HepG2 (cell line): Measurements from ENCODE around the gene CAPZB. TPM values are rescaled to one million over a fixed set of nuclear protein-coding genes. Genes with fewer than 3 reads are reported as not detected.
A peak's percentile ranks its signal among the peaks of the same experiment; 100 is the strongest.

Source experiments
- CBFB ChIP-seq: sonication (generic); formaldehyde crosslinking; IDR thresholded peaks from 2 replicates; pipeline ENCODE4 v1.4.0; 2020; ENCODE audit warnings: missing genetic modification reagents
- DNMT1 ChIP-seq: sonication (generic); formaldehyde crosslinking; IDR thresholded peaks from 2 replicates; pipeline ENCODE4 v1.5.1; 2020; ENCODE audit warnings: mild to moderate bottlenecking, missing genetic modification reagents
- HNRNPLL ChIP-seq: fragments of 200-400 bp; formaldehyde crosslinking; IDR thresholded peaks from 2 replicates; pipeline ENCODE4 v1.6.1; 2017; ENCODE audit warnings: mild to moderate bottlenecking, low read depth, low read length; ENCODE audit not compliant: poor library complexity, severe bottlenecking
- MED8 ChIP-seq: sonication (generic); formaldehyde crosslinking; IDR thresholded peaks from 2 replicates; pipeline ENCODE4 v1.8.1; 2023; ENCODE audit warnings: mild to moderate bottlenecking, missing genetic modification reagents; ENCODE audit not compliant: insufficient replicate concordance
- SALL1 ChIP-seq: sonication (generic); formaldehyde crosslinking; IDR thresholded peaks from 2 replicates; pipeline ENCODE4 v1.8.0; 2022; ENCODE audit warnings: mild to moderate bottlenecking, missing genetic modification reagents
- ZBTB21 ChIP-seq: sonication (generic); formaldehyde crosslinking; IDR thresholded peaks from 2 replicates; pipeline ENCODE4 v1.4.0; 2020; ENCODE audit warnings: missing genetic modification reagents
- ZNF10 ChIP-seq: sonication (generic); formaldehyde crosslinking; IDR thresholded peaks from 2 replicates; pipeline ENCODE4 v1.4.0; 2020; ENCODE audit warnings: mild to moderate bottlenecking, low read depth, missing genetic modification reagents, borderline replicate concordance
- ZNF296 ChIP-seq: sonication (generic); formaldehyde crosslinking; conservative IDR thresholded peaks from 2 replicates; pipeline ENCODE4 v1.5.0; 2020; ENCODE audit warnings: mild to moderate bottlenecking, missing genetic modification reagents
- ZNF317 ChIP-seq: sonication (generic); formaldehyde crosslinking; IDR thresholded peaks from 2 replicates; pipeline ENCODE4 v1.5.0; 2020; ENCODE audit warnings: mild to moderate bottlenecking, missing genetic modification reagents
- polyA plus RNA-seq, 8 experiments: library from polyadenylated mRNA; depleted of rRNA in 3 of 8; stranded (reverse) in 7 of 8; unstranded in 1 of 8; fragments of >200 nt; fragmentation: Illumina TruSeq in 4 of 8; extraction: Trizol in 4 of 8; gene quantifications; 2 replicates each; pipeline versions ENCODE4 v1.2.1 to v1.2.3, GENCODE V29; 2011 to 2016; ENCODE audit warnings: low read depth in 4 of 8, missing spikeins in 1 of 8, mixed read lengths in 1 of 8; ENCODE audit not compliant: insufficient read depth in 1 of 8
- total RNA-seq, 5 experiments: library from RNA; depleted of rRNA; stranded (reverse); fragments of >200 nt; fragmentation: Illumina TruSeq; extraction: Trizol; gene quantifications; 2 replicates each; pipeline ENCODE4 v1.2.3, GENCODE V29; 2016; ENCODE audit warnings: low read depth in 1 of 5
- TF ChIP-seq, protein P1 (sequence below): sonication (generic); formaldehyde crosslinking; IDR thresholded peaks from 2 replicates; pipeline ENCODE4 v1.4.0; 2020; ENCODE audit warnings: missing genetic modification reagents, low read depth, mild to moderate bottlenecking, borderline replicate concordance
- TF ChIP-seq, protein P2 (sequence below): sonication (generic); formaldehyde crosslinking; IDR thresholded peaks from 2 replicates; pipeline ENCODE4 v1.5.1; 2020; ENCODE audit warnings: missing genetic modification reagents, mild to moderate bottlenecking, borderline replicate concordance
- TF ChIP-seq, protein P3 (sequence below): IDR thresholded peaks from 2 replicates; pipeline ENCODE4 v1.6.1; 2016
- TF ChIP-seq, protein P4 (sequence below): sonication (generic); formaldehyde crosslinking; IDR thresholded peaks from 2 replicates; pipeline ENCODE4 v1.5.0; 2020; ENCODE audit warnings: missing genetic modification reagents
- TF ChIP-seq, protein P5 (sequence below): sonication (generic); formaldehyde crosslinking; IDR thresholded peaks from 2 replicates; pipeline ENCODE4 v1.5.1; 2020; ENCODE audit warnings: mild to moderate bottlenecking, missing genetic modification reagents, moderate library complexity

CAPZB gene
- total and polyA plus RNA-seq, 2 of the 13 experiments (the other 11 are each of a cell fraction or from before 2014, with no cell fraction given) = 58.9 to 76.9 TPM

DNA sequence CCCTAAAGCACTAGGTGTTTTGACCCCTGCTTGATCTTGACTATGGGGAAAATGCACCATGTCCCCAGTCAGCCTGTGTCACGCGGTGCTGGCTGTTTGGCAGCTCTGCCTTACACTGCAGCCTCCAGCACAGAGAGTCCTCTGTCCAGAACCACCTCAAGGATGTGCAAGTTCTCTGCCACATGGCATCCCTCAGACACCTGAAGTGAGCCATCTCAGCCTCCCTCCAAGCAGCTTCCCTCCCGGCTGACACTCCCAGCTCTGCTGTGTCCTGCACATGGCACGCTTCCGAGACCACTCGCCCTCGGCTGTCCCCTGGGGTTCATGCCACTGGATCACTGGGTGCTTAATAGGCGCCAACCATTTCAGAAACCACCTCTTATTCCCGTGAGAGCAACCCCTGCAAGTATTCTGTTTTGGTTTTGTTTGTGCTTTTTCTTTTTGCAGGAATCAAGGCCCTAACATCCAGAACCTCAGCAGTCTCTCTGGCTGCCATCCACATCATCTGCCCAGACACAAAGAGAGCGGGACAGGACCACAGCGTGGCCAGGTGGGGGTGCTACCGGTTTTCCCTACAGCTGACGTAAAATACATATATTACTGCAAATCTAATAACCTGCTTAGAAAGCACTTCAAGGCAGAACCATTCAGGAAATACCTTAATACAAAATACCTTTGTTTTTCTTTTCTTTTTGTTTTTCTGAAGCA is 45.7 kb downstream of the CAPZB start (continued):
- TF ChIP-seq, protein P1, sequence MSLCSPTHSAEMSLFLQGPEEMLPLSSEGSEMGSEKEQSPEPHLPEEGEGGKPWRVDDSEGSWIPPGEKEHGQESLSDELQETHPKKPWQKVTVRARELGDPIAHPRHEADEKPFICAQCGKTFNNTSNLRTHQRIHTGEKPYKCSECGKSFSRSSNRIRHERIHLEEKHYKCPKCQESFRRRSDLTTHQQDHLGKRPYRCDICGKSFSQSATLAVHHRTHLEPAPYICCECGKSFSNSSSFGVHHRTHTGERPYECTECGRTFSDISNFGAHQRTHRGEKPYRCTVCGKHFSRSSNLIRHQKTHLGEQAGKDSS (CRISPR knock-in tag) = no peak
- TF ChIP-seq SALL1 (CRISPR knock-in tag) = no peak
- TF ChIP-seq HNRNPLL = no peak
- TF ChIP-seq, protein P2, sequence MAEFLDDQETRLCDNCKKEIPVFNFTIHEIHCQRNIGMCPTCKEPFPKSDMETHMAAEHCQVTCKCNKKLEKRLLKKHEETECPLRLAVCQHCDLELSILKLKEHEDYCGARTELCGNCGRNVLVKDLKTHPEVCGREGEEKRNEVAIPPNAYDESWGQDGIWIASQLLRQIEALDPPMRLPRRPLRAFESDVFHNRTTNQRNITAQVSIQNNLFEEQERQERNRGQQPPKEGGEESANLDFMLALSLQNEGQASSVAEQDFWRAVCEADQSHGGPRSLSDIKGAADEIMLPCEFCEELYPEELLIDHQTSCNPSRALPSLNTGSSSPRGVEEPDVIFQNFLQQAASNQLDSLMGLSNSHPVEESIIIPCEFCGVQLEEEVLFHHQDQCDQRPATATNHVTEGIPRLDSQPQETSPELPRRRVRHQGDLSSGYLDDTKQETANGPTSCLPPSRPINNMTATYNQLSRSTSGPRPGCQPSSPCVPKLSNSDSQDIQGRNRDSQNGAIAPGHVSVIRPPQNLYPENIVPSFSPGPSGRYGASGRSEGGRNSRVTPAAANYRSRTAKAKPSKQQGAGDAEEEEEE (CRISPR knock-in tag) = no peak
- TF ChIP-seq ZNF296 = no peak
- TF ChIP-seq, protein P3, sequence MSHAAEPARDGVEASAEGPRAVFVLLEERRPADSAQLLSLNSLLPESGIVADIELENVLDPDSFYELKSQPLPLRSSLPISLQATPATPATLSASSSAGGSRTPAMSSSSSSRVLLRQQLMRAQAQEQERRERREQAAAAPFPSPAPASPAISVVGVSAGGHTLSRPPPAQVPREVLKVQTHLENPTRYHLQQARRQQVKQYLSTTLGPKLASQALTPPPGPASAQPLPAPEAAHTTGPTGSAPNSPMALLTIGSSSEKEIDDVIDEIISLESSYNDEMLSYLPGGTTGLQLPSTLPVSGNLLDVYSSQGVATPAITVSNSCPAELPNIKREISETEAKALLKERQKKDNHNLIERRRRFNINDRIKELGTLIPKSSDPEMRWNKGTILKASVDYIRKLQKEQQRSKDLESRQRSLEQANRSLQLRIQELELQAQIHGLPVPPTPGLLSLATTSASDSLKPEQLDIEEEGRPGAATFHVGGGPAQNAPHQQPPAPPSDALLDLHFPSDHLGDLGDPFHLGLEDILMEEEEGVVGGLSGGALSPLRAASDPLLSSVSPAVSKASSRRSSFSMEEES = no peak
- no peak for TF ChIP-seq CBFB (CRISPR knock-in tag)
- TF ChIP-seq ZNF317 (CRISPR knock-in tag) = no peak
- TF ChIP-seq, protein P4, sequence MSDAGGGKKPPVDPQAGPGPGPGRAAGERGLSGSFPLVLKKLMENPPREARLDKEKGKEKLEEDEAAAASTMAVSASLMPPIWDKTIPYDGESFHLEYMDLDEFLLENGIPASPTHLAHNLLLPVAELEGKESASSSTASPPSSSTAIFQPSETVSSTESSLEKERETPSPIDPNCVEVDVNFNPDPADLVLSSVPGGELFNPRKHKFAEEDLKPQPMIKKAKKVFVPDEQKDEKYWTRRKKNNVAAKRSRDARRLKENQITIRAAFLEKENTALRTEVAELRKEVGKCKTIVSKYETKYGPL = no peak
- TF ChIP-seq, protein P5, sequence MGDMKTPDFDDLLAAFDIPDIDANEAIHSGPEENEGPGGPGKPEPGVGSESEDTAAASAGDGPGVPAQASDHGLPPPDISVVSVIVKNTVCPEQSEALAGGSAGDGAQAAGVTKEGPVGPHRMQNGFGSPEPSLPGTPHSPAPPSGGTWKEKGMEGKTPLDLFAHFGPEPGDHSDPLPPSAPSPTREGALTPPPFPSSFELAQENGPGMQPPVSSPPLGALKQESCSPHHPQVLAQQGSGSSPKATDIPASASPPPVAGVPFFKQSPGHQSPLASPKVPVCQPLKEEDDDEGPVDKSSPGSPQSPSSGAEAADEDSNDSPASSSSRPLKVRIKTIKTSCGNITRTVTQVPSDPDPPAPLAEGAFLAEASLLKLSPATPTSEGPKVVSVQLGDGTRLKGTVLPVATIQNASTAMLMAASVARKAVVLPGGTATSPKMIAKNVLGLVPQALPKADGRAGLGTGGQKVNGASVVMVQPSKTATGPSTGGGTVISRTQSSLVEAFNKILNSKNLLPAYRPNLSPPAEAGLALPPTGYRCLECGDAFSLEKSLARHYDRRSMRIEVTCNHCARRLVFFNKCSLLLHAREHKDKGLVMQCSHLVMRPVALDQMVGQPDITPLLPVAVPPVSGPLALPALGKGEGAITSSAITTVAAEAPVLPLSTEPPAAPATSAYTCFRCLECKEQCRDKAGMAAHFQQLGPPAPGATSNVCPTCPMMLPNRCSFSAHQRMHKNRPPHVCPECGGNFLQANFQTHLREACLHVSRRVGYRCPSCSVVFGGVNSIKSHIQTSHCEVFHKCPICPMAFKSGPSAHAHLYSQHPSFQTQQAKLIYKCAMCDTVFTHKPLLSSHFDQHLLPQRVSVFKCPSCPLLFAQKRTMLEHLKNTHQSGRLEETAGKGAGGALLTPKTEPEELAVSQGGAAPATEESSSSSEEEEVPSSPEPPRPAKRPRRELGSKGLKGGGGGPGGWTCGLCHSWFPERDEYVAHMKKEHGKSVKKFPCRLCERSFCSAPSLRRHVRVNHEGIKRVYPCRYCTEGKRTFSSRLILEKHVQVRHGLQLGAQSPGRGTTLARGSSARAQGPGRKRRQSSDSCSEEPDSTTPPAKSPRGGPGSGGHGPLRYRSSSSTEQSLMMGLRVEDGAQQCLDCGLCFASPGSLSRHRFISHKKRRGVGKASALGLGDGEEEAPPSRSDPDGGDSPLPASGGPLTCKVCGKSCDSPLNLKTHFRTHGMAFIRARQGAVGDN (CRISPR knock-in tag) = peak; percentile 21; the same call in 1 of the 2 replicates
- TF ChIP-seq DNMT1 (CRISPR knock-in tag) = no peak
- TF ChIP-seq ZNF10 = no peak
- no peak for TF ChIP-seq ZBTB21 (CRISPR knock-in tag)
- no peak for TF ChIP-seq MED8 (CRISPR knock-in tag)
